ENCODE results near the gene TST. TPM values are rescaled to one million over a fixed set of nuclear protein-coding genes. Genes with fewer than 3 reads are reported as not detected.

The TST gene
- total and polyA plus RNA-seq, 2 donors (not counting 3 experiments of a cell fraction or from before 2014, with no cell fraction given), result 39.2 to 95.1 TPM

GRCh38 chr22:37018815-37019308 lies 385 bp downstream of the TST start:
- H2AFZ ChIP-seq (ENCODE audit: low read depth, low read length), result peak overlapping the region; percentile 53
- BruUV-seq (replicated peaks), result TSS peak; percentile 16
- H3K79me2 ChIP-seq (ENCODE audit: control insufficient read depth, insufficient read depth, low read length), result peaks cover 28% of the 10 kb centered on the region
- H3K9me3 ChIP-seq (replicated peaks; ENCODE audit: control insufficient read depth, insufficient read depth, low read length), result no peaks in the 10 kb centered on the region
- ChIA-PET POLR2A (no interaction called here), CTCF (interaction anchor here (0.8 to 6.7 kb wide), 14 partner anchors 8 to 237 kb away, joined by 3 to 57 read pairs (median 4); partner anchors contain the start of gene KCTD17)
- peak overlapping the region; percentile 82 for H3K9ac ChIP-seq (replicated peaks; ENCODE audit: extremely low read depth, insufficient read depth, low read length)
- H3K27me3 ChIP-seq (ENCODE audit: control insufficient read depth in 2 of 2, insufficient read depth in 2 of 2, low read length in 2 of 2), result no peaks in the 10 kb centered on the region
- peak overlapping the region; percentile 74 to 89 (median 86) for H3K4me3 ChIP-seq (replicated peaks in 1 of 3; ENCODE audit: insufficient read depth in 1 of 3, low read depth in 1 of 3, low read length in 3 of 3)
- dilution Hi-C loops (cut with MboI; ENCODE audit: extremely low pct_ligation_motif_present, low sequenced_read_pairs), result no loop called here
- H3K4me2 ChIP-seq (ENCODE audit: insufficient read depth, low read length), result peak overlapping the region; percentile 75
- no peak for TF ChIP-seq JUN (IDR thresholded peaks at IDR 0.05; ENCODE audit: borderline replicate concordance, insufficient read depth, insufficient read length, low read depth)
- no peak for TF ChIP-seq GATA2 (IDR thresholded peaks at IDR 0.05; ENCODE audit: insufficient read depth, insufficient read length, low read depth, low read length)
- TF ChIP-seq POLR2A (IDR thresholded peaks at IDR 0.05; ENCODE audit: low read depth, low read length), result no peak
- no peak for TF ChIP-seq POLR2AphosphoS5 (IDR thresholded peaks at IDR 0.05; ENCODE audit: insufficient read depth, low read depth, low read length)
- no peak for TF ChIP-seq CTCF (IDR thresholded peaks at IDR 0.05; ENCODE audit: extremely low read depth in 1 of 2, insufficient read depth in 1 of 2, low read depth in 1 of 2, low read length in 2 of 2)
- no peak for TF ChIP-seq MYC (IDR thresholded peaks at IDR 0.05; ENCODE audit: low read depth, low read length)
- no peak for TF ChIP-seq MAX (IDR thresholded peaks at IDR 0.05; ENCODE audit: insufficient read depth, insufficient read length)
- no peak for TF ChIP-seq FOS (IDR thresholded peaks at IDR 0.05; ENCODE audit: borderline replicate concordance, insufficient read depth, low read length)
- TF ChIP-seq EZH2 (IDR thresholded peaks at IDR 0.05; ENCODE audit: borderline replicate concordance, low read depth, low read length, severe bottlenecking), result no peak
- FAIRE-seq (peak; percentile 69), DNase-seq (ENCODE audit: low read depth, low spot score) (peak; percentile 44)
- H3K9me1 ChIP-seq (replicated peaks; ENCODE audit: control insufficient read depth, extremely low read depth, insufficient read depth, low read length), result no peaks in the 10 kb centered on the region
- intact Hi-C loops (cut with micrococcal nuclease), result loop anchor here (2.0 kb wide), 1 partner anchor 22 kb away; no protein-coding TSS in a partner anchor
- peaks cover 12% of the 10 kb centered on the region for H3K4me1 ChIP-seq (ENCODE audit: control insufficient read depth, extremely low read depth, insufficient read depth, low read length)
- H3K36me3 ChIP-seq (ENCODE audit: control insufficient read depth in 2 of 2, extremely low read depth in 1 of 2, insufficient read depth in 2 of 2, low read length in 2 of 2), result peaks cover 2 to 6% of the 10 kb centered on the region in 2 experiments
- H3K27ac ChIP-seq (ENCODE audit: insufficient read depth, low read depth, low read length), result peak overlapping the region; percentile 91
- H4K20me1 ChIP-seq (replicated peaks; ENCODE audit: control insufficient read depth, extremely low read depth, insufficient read depth, low read length), result no peaks in the 10 kb centered on the region
